ENCODE results near the gene DNAJB7. TPM values are rescaled to one million over a fixed set of nuclear protein-coding genes. Genes with fewer than 3 reads are reported as not detected.
A peak's percentile ranks its signal among the peaks of the same experiment; 100 is the strongest.
"Not testable (repeated sequence)": the region's sequence is repeated elsewhere in the genome, so short reads cannot be mapped to it uniquely, and the experiment has no call there.

Gene DNAJB7
- polyA plus RNA-seq (ENCODE audit: insufficient read length in 12 of 12): under 1 TPM in 10 of 12 donors, not detected in 2; 0.10 to 0.98 (median 0.48) TPM
- long read RNA-seq, donor 1, transcript DNAJB7-201 (1 exons, 2,578 nt): major isoform, 11 of 11 reads
- long read RNA-seq, donor 1, partial matches to known transcripts: 0 of 11 reads
- long read RNA-seq, donor 1, other reads (novel, unspliced or antisense): 0 of 11 reads
- long read RNA-seq, donor 2, partial matches to known transcripts: 0 of 4 reads
- long read RNA-seq, donor 2, other reads (novel, unspliced or antisense): 0 of 4 reads
- long read RNA-seq, donor 3, partial matches to known transcripts: 0 of 3 reads
- long read RNA-seq, donor 3, other reads (novel, unspliced or antisense): 0 of 3 reads
- long read RNA-seq, donor 4, partial matches to known transcripts: 0 of 1 reads
- long read RNA-seq, donor 4, other reads (novel, unspliced or antisense): 0 of 1 reads
- long read RNA-seq, donor 5, partial matches to known transcripts: 0 of 2 reads
- long read RNA-seq, donor 5, other reads (novel, unspliced or antisense): 0 of 2 reads
- long read RNA-seq, donor 6: 0 reads
- long read RNA-seq, donor 7, partial matches to known transcripts: 0 of 2 reads
- long read RNA-seq, donor 7, other reads (novel, unspliced or antisense): 0 of 2 reads
- long read RNA-seq, donor 8, transcript DNAJB7-201 (1 exons, 2,578 nt): major isoform, 12 of 12 reads
- long read RNA-seq, donor 8, partial matches to known transcripts: 0 of 12 reads
- long read RNA-seq, donor 8, other reads (novel, unspliced or antisense): 0 of 12 reads
- long read RNA-seq, donor 9, transcript DNAJB7-201 (1 exons, 2,578 nt): major isoform, 7 of 7 reads
- long read RNA-seq, donor 9, partial matches to known transcripts: 0 of 7 reads
- long read RNA-seq, donor 9, other reads (novel, unspliced or antisense): 0 of 7 reads
- long read RNA-seq, donor 10, transcript DNAJB7-201 (1 exons, 2,578 nt): major isoform, 6 of 6 reads
- long read RNA-seq, donor 10, partial matches to known transcripts: 0 of 6 reads
- long read RNA-seq, donor 10, other reads (novel, unspliced or antisense): 0 of 6 reads
- long read RNA-seq, donor 11, partial matches to known transcripts: 0 of 10 reads
- long read RNA-seq, donor 11, other reads (novel, unspliced or antisense): 6 of 10 reads

- DNase-seq: no peak
Measured at GRCh38 chr22:40862013-40862412, at the start of gene DNAJB7. Gene DNAJB7 (minus strand): TSS chr22:40862113. CDS start chr22:40861994, 119 bp downstream.

- no peak for DNase-seq
Measured at GRCh38 chr22:40908895-40909294, 47.0 kb upstream of the DNAJB7 start.

DNA sequence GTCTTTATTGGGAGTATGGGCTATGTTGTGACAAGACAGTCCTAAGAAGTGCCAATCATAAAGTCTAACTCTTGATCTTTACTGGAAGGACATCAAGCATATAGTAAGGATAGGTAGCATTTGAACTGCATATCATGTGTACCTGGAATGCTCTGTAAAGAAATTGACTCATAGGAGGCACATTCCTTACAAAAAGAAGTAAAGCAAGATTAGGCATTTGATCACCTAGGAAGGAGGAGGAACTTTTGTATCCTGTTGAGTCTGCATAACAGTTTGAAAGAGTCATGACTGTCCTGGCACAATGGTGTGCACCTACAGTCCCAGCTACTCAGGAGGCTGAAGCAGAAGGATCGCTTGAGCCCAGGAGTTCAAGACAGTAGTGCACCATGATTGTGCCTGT lies 42.2 kb upstream of the DNAJB7 start:
- no peak for DNase-seq

DNA sequence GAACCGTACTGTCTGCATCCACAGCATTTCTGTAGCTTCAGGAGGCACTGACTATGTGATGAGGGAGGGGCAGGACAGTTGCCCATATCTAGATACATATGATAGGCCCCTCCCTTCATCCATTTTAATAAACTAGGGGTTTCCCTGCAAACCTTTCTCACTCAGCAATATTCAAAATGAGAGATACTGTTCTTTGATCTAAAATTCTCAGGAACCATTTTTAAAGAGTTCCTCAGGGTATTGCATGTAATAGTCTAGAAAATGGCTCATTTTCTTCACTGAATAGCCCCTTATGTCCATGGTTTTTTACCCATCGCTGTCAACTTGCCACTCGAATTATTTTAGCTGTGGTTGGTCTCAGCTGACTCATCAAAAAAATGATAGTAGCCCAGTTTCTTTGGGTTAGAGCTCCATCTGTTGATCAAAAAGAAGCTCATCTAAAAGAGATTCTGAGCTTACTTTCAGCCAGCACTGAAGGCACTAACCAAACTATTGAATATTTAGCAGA lies 37.0 kb upstream of the DNAJB7 start:
- DNase-seq: peak; percentile 34

GRCh38 chr22:40894417-40894816 lies 32.5 kb upstream of the DNAJB7 start:
- DNase-seq: no peak

DNA sequence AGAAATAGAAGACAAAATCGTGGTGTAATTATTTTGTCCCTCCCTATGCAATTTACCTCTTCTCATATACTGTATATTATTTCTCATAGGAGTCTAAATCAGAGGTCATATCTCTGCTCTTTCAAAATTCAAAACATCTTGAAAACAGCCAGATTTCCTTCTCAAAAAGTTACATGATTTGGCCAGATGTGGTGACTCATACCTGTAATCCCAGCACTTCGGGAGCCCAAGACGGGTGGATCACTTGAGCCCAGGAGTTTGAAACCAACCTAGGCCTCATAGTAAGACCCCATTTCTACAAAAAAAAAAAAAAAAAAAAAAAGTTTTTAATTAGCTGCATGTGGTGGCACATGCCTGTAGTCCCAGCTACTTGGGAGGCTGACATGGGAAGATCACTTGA lies 29.0 kb upstream of the DNAJB7 start:
- DNase-seq: no peak

DNA sequence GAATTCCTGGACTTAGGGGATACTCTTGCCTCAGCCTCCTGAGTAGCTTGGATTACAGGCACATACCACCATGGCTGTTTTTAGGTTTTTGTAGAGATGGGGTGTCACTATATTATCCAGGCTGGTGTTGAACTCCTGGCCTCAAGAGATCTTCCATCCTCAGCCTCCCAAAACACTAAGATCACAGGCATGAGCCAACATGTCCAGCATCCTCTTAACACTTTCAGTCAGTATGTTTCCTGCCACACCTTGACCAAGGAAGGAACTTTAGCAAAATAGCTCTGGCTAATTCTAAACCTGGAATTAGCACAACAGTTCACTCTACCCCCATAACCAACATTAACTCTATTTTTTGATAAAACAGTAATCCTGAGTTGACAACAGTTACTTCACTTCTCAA lies 27.2 kb upstream of the DNAJB7 start:
- no peak for DNase-seq

- DNase-seq: no peak
Measured at GRCh38 chr22:40878922-40879321, 17.0 kb upstream of the DNAJB7 start.

DNA sequence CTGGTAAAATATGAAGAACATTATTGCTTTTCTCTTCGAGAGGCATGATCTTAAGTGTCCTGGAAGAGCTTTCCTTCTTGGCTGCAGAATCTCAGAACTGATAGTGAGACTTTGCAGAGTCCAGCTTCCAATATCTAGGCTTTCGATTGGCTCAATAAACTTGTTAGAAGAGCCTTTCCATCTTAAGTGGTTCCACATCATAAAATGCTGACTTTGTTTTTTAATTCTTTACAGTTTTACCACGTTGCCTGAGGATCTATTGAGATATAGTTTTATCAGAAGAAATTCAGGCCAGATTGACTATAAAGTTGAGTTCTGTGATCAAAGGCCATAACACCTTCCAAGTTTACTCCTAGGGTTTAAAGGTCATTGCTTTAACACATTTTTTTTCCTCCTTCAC lies 15.6 kb upstream of the DNAJB7 start:
- no peak for DNase-seq

GRCh38 chr22:40876907-40877306 lies 15.0 kb upstream of the DNAJB7 start:
- no peak for DNase-seq

DNA sequence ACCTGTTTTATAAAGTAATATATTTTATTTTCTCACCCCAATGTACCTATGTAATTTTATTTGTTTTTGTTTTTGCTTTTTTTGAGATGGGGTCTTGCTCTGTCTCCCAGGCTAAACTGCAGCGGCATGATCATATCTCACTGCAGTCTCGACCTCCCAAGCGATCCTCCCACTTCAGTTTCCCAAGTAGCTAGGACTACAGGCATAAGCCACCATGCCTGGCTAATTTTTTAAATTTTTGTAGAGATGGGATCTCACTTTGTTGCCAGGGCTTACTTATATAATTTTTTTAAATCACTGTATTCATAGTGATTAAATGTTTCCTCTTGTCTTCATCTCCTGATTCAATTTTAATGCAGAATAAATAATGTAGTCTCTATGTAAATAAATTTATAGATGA lies 13.2 kb upstream of the DNAJB7 start:
- DNase-seq: no peak

DNA sequence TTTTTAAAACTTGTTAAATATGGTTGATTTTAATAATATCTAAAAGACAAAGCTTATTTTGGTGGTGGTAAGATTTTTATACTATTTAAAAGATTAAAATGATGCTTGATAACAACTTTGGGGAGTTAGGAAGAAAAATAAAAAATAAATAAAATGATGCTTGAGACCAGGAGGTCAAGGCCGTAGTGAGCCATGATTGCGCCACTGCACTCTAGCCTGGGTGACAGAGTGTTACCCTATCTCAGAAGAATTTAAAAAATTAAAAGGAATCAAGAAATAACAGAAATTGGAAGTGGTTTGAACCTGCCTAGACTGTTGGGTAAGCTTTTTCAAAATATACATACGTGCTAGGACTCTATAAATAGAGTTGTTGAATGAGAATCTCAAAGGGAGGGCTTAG lies 12.1 kb upstream of the DNAJB7 start:
- DNase-seq: no peak

DNA sequence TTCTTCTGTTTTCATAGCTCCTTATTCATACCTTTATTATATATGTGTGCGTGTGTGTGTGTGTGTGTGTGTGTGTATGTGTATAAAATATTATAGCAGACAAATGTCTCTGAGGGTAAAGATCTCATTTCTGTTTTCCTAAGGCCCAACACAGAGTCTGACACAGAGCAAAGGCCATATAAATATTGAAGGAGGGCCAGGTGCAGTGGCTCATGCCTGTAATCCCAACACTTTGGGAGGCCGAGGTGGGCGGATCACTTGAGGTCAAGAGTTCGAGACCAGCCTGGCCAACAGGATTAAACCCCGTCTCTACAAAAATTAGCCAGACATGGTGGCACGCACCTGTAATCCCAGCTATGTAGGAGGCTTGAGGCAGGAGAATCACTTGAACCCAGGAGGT lies 6.5 kb upstream of the DNAJB7 start:
- DNase-seq: not testable (repeated sequence)

GRCh38 chr22:40867109-40867508 lies 5.2 kb upstream of the DNAJB7 start:
- no peak for DNase-seq

DNA sequence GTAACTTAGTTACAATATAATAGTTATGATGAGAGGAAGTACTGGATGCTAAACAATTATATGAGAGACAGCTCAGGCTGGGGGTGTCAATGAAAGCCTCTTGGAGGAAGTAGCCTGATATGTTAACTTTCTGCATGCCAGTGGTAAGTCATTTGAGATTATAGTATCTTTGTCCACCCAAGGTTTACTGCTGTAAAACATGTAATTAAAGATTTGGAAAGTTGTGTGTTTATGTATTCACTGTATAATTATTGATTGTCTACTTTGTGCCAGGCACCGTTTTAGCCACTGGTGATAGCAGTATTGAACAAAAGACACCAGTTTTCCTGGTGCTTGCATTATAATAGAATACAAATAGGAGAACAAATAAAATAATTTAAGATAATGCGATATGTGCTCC lies 624 bp upstream of the DNAJB7 start:
- DNase-seq: no peak

GRCh38 chr22:40857309-40857855 lies 4.5 kb downstream of the DNAJB7 start:
- no peak for DNase-seq

GRCh38 chr22:40856513-40857308 lies 5.2 kb downstream of the DNAJB7 start, which contains the start of the genes ST13 and XPNPEP3:
Gene ST13 (minus strand): TSS chr22:40856639. CDS start chr22:40856540, 99 bp downstream.
Gene XPNPEP3 (plus strand): TSS chr22:40857148. CDS start chr22:40857182, 34 bp downstream.
- DNase-seq: peak; percentile 97

GRCh38 chr22:40855979-40856512 lies 5.9 kb downstream of the DNAJB7 start:
- peak; percentile 38 for DNase-seq

DNA sequence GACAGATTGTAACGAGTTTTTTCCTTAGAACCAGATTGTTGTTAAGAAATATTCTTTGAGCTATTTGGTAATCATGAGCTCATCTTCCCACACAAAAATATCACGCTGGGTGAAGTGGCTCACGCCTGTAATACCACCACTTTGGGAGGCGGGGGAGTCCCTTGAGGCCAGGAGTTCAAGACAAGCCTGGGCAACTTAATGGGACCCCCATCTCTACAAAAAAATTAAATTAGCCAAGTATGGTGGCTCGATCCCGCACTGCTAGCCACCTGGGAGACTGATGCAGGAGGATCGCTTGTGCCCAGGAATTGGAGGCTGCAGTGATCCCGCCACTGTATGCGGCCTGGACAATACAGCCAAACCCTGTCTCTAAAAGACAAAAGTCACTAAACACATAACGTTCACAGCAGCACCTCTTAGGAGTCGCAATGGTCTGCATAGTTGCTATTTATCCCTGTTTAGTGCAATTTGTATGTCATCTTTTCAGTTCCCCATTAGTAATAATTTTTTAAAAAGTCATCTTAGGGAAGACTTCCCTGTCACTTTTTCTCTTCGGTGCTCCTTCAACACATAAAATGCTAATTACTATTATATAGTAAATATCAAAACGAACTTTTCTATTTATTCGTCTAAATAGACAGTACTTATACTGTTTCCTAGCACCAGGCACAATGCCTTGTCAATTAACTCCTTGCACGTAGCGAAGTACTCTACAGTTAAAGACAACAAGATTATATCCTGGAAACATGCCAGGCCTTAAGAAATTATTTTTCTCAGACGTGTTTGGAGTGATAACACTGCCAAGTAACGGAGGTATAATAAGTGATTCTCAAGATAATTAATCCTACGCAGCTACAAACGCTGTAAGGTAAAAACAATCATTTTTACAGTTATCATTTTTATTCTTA lies 6.6 kb downstream of the DNAJB7 start:
- no peak for DNase-seq

Data from muscle of arm (tissue), 14 donors.